HPDE6-E6E7 (cell line): Measurements from ENCODE around the gene SZT2.

ENCODE experiments used
- DNase-seq: peaks from one replicate; pipeline ENCODE4 v3.0.0; 2011; ENCODE audit warnings: missing footprints; ENCODE audit errors: extremely low spot score

SZT2 gene

DNA sequence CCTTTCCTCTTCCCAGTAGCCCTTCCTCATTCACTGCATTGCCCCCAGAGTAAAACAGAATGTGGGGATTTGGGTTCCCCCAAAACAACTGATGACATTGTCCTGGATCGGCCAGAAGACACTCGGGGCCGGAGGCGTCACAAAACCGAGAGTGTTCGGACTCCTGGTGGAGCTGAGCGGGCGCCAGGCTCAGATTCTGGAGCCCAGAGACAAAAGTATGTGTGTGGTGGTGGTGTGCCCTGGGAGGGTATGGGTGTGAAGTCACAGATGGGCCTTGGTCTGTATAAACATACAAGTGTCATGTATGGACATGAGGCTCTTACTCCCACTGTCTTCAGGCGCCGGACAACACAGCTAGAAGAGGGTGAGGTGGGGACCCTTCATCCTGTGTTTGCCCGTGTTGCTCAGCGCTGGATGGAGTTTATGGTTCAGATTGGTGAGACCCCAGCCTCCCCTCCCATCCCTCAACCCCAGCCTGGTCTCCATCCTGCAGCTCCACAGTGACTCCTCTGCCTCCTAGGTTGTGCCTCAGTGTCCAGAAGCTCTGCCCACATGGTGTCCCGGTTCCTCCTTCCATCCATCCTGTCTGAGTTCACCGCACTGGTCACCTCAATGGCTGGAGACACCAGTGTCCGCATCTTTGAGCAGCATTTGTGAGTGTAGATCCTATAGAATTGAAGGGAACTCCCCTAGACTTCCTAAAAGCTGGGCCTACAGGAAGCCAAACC is 51.6 kb downstream of the SZT2 start:
- no peak for DNase-seq

DNA sequence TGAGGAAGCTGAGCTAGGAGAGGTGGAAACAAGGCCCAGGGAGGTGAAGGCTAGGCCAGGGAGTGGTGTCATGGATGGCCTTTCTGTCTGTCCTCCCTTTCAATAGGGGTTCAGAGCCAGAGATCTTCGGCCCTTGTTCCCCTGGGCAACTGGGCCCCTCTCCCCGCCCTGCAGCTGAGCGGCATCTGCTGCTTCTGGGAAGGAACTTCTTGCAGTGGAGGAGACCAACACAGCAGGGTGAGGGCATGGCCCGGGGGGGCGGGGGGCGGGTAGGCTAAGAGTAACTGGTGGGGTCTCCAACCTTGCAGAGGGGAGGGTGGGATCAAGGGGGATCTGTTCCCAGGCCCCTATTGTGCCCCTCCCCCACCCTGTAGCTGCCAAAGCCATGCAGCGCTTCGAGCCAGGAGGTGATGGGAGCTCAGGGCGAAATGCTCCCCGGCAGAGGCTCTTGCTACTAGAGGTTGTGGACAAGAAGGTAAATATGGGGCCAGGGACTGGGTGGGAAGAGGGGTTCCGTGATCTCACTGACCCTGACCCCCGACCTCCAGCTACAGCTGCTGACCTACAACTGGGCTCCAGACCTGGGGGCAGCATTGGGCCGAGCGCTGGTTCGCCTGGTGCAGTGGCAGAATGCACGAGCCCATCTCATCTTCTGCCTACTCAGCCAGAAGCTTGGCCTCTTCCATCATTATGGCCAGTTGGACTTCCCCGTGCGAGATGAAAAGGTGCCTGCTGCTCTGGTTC is 52.4 kb downstream of the SZT2 start:
- DNase-seq, result no peak

DNA sequence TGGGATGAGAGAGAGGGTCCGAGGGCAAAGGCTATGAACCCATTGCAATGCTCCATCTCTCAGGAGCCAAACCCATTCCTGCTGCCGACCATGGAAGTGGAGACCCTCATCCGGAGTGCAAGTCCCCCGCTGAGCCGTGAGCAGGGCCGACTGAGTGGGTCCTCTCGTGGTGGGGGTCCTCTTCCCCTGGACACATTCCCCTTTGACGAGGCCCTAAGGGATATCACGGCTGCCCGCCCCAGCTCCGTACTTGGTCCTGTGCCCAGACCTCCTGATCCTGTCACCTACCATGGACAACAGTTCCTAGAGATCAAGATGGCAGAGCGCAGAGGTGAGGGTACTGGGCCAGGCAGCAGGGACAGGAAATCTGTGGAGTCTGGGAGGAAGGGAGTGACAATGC is 53.1 kb downstream of the SZT2 start:
- DNase-seq, result no peak

GRCh38 chr1:43443197-43443946 is 53.7 kb downstream of the SZT2 start:
- DNase-seq, result no peak

- DNase-seq, result no peak
These were observed 54.6 kb downstream of the SZT2 start for GRCh38 chr1:43444151-43444828.

GRCh38 chr1:43444836-43445235 is 55.1 kb downstream of the SZT2 start:
- DNase-seq, result no peak

DNA sequence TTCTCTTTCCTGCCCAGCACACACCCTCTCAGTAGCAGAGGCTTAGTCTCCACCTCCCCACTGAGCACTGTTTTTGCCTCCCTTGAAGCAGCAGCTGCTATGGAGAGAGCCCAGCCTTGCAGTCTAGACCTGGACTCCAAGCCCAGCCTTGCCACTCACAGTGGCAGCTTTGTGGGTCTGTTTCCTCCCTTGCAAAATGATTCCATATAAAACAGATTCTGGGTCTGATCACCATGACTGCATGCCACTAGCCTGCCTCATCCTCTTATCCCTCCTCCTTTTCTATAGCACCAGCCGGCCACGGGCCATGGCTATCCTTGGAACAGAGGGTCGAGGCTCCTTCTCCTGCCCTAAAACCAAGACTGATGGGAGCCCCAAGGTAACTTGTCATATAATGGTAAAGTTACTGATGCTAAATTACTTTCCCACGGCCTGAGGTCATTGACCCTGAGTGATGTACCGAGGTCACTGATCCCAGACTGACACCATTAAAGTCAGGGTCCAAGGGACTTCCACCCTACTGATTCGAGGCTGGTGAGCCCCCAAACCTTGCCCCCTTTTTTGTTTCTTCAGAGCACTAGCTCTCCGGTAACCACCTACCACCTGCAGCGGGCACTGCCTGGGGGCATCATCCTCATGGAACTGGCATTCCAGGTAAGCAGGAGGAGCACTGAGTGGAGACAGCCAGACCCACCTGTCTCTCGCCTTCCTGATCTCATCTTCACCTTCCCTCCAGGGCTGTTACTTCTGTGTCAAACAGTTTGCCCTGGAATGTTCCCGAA is 56.1 kb downstream of the SZT2 start:
- DNase-seq, result no peak

- no peak for DNase-seq
These were observed 56.7 kb downstream of the SZT2 start for GRCh38 chr1:43446388-43446740.

DNA sequence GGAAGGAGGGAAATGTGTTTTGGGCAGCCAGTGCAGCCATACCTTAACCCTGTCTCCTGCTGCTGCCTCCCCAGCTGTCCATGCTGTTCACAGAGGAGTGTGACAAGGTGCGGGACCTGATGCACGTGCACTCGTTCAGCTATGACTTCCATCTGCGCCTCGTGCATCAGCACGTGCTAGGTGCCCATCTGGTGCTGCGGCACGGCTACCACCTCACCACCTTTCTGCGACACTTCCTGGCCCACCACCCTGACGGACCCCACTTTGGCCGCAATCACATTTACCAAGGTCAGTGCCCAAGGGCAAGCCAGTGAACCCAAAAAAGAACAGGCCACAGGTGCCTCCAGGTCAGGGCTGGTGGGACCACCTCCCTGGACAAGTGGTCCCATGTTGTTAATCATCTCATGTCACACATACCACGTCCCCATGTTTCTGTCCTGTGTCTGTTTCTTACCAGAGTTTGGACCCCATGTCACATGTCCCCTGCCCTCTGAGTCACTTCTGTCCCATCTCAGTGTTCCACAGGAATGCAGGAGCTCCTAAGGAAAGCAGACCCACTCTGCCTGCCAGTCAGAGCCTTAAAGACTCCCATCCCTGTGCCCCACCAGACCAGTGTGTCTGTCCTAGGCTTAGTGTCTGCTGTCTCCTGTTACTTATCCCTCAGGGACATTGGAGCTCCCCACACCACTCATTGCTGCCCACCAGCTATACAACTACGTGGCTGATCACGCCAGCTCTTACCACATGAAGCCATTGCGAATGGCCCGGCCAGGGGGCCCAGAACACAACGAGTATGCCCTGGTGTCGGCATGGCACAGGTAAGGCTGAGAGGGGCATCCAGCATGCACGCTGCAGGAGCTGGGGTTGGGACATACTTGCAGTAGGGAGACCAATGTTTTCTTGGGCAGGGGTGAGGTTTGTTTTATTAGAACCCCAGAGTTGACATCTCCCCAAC is 57.5 kb downstream of the SZT2 start:
- DNase-seq, result no peak

DNA sequence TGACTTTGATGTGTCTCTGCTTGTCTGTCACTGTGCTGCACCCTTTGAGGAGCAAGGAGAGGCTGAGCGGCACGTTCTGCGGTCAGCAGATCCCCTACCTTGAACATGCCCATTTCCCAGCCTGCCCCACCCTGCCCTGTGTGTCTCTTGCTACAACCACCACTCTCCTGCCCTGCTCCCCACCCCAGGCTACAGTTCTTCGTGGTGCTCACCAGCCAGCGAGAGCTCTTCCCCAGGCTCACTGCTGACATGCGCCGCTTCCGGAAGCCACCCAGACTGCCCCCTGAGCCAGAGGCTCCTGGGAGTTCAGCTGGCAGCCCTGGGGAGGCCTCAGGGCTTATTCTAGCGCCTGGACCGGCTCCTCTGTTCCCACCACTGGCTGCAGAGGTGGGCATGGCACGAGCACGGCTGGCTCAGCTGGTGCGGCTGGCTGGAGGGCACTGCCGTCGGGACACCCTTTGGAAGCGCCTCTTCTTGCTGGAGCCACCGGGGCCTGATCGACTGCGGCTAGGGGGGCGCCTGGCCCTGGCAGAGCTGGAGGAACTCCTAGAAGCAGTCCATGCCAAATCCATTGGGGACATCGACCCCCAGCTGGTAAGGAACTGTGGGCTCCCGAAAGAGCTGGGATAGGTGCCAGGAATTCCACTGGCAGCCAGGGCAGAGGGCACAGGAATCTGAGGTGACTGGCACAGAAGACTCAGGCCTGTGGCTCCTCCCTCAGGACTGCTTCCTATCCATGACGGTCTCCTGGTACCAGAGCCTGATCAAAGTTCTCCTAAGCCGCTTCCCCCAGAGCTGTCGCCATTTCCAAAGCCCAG is 58.4 kb downstream of the SZT2 start:
- DNase-seq, result no peak

- DNase-seq, result no peak
These were observed 59.4 kb downstream of the SZT2 start for GRCh38 chr1:43448955-43449707.

GRCh38 chr1:43449708-43450069 is 60.0 kb downstream of the SZT2 start:
- DNase-seq, result no peak

DNA sequence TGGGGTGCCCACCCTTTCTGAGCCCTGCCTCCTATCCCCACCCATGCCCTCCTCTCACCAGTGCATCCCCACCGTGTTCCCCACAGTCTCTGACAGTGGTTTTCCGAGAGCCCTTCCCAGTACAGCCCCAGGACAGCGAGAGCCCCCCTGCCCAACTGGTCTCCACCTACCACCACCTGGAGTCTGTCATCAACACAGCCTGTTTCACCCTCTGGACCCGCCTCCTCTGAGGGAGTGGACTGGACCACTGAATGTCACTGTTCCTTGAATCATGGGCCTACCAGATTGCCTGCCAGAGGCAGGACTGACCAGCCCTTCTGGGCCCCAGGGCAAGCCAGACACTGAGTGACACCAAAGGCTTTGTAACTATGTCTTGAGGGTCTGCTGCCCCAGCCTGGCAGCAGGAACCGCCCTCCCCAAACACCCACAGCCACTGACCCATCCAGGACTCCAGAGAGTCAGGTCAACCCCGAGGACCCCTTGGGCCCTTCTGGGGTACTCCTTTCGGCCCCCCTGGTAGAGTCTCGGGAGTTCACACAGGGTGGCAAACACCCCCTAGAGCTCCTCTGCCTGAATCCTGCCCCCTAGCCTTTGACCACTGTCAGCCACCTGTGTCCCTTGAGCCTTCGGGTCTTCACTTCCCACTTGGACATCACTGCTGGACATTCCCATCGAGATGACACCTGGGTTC is 60.7 kb downstream of the SZT2 start:
- no peak for DNase-seq

GRCh38 chr1:43451157-43451591 is 61.5 kb downstream of the SZT2 start:
- DNase-seq, result no peak

DNA sequence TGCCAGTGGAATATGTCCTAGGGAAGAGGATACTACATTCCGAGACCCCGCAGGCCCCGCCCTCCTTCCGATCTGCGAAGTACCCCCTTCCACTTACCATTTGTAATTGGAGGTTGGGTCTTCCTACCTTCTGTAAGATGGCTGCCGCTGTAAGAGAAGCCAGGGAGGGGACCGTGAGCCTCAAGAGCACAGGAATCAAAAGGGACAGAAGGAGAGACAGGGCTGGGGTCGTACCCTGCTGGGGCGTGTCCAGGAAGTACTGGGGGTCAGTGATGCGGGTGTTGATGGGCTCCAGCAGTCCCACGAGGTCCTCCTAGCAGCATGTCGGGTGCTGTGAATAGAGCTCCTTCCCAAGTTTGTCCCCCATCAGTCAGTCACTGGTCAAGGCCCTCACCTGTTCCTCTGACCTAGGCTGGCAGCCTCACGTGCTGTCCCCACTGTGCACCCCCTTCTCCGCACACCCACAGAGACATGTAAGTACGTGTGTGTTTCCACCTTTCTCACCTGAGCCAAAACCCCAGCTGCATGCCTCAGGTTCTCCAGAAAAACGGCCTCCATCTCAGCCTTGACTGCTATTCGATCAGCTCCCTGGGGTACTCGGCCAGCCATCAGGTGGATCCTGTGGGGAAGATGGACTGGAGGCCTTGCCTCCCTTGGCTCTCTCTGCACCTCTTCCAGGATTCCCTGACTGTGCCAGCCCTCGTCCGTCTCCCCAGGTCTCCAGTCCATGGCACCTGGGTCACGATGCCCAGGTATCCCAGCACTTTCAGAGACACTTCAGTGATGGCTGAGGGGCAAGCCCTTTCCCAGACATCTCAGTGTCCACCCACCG is 62.2 kb downstream of the SZT2 start:
- no peak for DNase-seq

DNA sequence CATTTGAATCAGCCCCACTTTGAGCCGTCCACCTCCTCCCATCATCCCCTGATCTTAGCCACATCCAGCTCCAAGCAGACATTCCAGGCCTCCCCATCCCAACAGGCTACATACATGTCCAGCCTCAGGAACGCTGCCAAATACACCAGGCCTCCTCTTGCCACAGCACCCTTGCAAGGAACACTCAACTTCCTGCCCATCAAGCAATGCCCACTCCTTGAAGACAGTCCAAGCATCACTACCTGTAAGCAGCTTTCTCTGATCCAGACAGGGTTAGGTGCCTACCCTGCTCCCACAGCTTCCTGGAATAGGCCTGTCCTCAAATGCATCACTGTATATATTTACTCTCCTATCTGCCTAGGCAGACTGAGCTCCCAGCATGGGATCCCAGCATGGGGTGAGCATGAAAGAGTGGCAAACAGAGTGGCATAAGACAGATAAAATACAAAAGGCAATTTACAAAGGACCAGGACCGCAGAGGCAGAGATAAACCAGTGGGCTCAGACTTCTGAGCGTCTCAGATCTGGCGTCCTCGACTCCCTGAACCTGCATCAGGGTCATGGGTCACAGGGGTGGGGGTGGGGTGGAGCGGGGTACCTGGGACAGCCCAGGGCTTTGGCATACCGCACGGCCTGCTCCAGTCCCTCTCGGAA is 63.2 kb downstream of the SZT2 start:
- DNase-seq, result no peak
